ENCODE data around the gene GAL3ST3.
"Not testable (repeated sequence)": the region's sequence is repeated elsewhere in the genome, so short reads cannot be mapped to it uniquely, and the experiment has no call there.

Gene GAL3ST3

GRCh38 chr11:66048547-66049323, at the start of gene GAL3ST3:
Gene GAL3ST3, minus strand, starts transcription at chr11:66049161. Its CDS starts 3,746 bp downstream, at chr11:66045415.
- no peak for DNase-seq (ENCODE audit: low spot score)

GRCh38 chr11:66092125-66092524, 43.2 kb upstream of the GAL3ST3 start:
- not testable (repeated sequence) for DNase-seq (ENCODE audit: low spot score)

- DNase-seq (ENCODE audit: low spot score): no peak
Observed at GRCh38 chr11:66090288-66090687, 41.3 kb upstream of the GAL3ST3 start.

GRCh38 chr11:66089067-66089466, 40.1 kb upstream of the GAL3ST3 start:
- DNase-seq (ENCODE audit: low spot score): no peak

GRCh38 chr11:66087148-66087908, 38.4 kb upstream of the GAL3ST3 start:
- DNase-seq (ENCODE audit: low spot score): no peak

- no peak for DNase-seq (ENCODE audit: low spot score)
Observed at GRCh38 chr11:66084821-66085475, 36.0 kb upstream of the GAL3ST3 start.

GRCh38 chr11:66083767-66084166, 34.8 kb upstream of the GAL3ST3 start:
- DNase-seq (ENCODE audit: low spot score): no peak

GRCh38 chr11:66082946-66083698, 34.2 kb upstream of the GAL3ST3 start:
- peak; percentile 70 for DNase-seq (ENCODE audit: low spot score)

GRCh38 chr11:66081505-66081904, 32.5 kb upstream of the GAL3ST3 start:
- DNase-seq (ENCODE audit: low spot score): no peak

GRCh38 chr11:66080055-66080817, 31.3 kb upstream of the GAL3ST3 start:
- no peak for DNase-seq (ENCODE audit: low spot score)

- DNase-seq (ENCODE audit: low spot score): not testable (repeated sequence)
Observed at GRCh38 chr11:66078949-66079348, 30.0 kb upstream of the GAL3ST3 start.

GRCh38 chr11:66077927-66078326, 29.0 kb upstream of the GAL3ST3 start:
- DNase-seq (ENCODE audit: low spot score): no peak

- DNase-seq (ENCODE audit: low spot score): no peak
Observed at GRCh38 chr11:66076561-66076960, 27.6 kb upstream of the GAL3ST3 start.

GRCh38 chr11:66075273-66075672, 26.3 kb upstream of the GAL3ST3 start:
- DNase-seq (ENCODE audit: low spot score): no peak

GRCh38 chr11:66073669-66074068, 24.7 kb upstream of the GAL3ST3 start:
- no peak for DNase-seq (ENCODE audit: low spot score)

GRCh38 chr11:66072518-66072917, 23.6 kb upstream of the GAL3ST3 start:
- no peak for DNase-seq (ENCODE audit: low spot score)

GRCh38 chr11:66072081-66072480, 23.1 kb upstream of the GAL3ST3 start:
- no peak for DNase-seq (ENCODE audit: low spot score)

GRCh38 chr11:66071381-66071801, 22.4 kb upstream of the GAL3ST3 start:
- DNase-seq (ENCODE audit: low spot score): no peak

GRCh38 chr11:66070604-66071380, 21.8 kb upstream of the GAL3ST3 start:
- DNase-seq (ENCODE audit: low spot score): no peak

Data from HuH-7.5 (cell line).